ENCODE data around the gene OR2T27. TPM values are rescaled to one million over a fixed set of nuclear protein-coding genes. Genes with fewer than 3 reads are reported as not detected.
"Not testable (repeated sequence)": the region's sequence is repeated elsewhere in the genome, so short reads cannot be mapped to it uniquely, and the experiment has no call there.

OR2T27 gene
- total RNA-seq, 1 donor from 2014 or later: not detected

GRCh38 chr1:248686815-248687214 is 31.5 kb upstream of the OR2T27 start:
- TF ChIP-seq CTCF (IDR thresholded peaks at IDR 0.05; ENCODE audit: insufficient read depth, low read length, poor library complexity, severe bottlenecking): no peak
- H3K4me3 ChIP-seq (ENCODE audit: low read depth, low read length): no peak overlapping the region
- no peaks in the 10 kb centered on the region for H3K27me3 ChIP-seq (ENCODE audit: control insufficient read depth, insufficient read depth, low read length)
- H3K36me3 ChIP-seq (ENCODE audit: control insufficient read depth, insufficient read depth, low read length): no peaks in the 10 kb centered on the region
- DNase-seq (ENCODE audit: low read depth): no peak

GRCh38 chr1:248681651-248682050 is 26.3 kb upstream of the OR2T27 start:
- no peak for TF ChIP-seq CTCF (IDR thresholded peaks at IDR 0.05; ENCODE audit: insufficient read depth, low read length, poor library complexity, severe bottlenecking)
- Histone ChIP-seq H3K4me3 (ENCODE audit: low read depth, low read length) (no peak overlapping the region), H3K27me3 (ENCODE audit: control insufficient read depth, insufficient read depth, low read length) (no peaks in the 10 kb centered on the region), H3K36me3 (ENCODE audit: control insufficient read depth, insufficient read depth, low read length) (no peaks in the 10 kb centered on the region)
- DNase-seq (ENCODE audit: low read depth): no peak

GRCh38 chr1:248670003-248670402 is 14.7 kb upstream of the OR2T27 start:
- DNase-seq (ENCODE audit: low read depth): no peak
- Histone ChIP-seq H3K27me3 (ENCODE audit: control insufficient read depth, insufficient read depth, low read length) (no peaks in the 10 kb centered on the region), H3K4me3 (ENCODE audit: low read depth, low read length) (no peak overlapping the region), H3K36me3 (ENCODE audit: control insufficient read depth, insufficient read depth, low read length) (no peaks in the 10 kb centered on the region)
- TF ChIP-seq CTCF (IDR thresholded peaks at IDR 0.05; ENCODE audit: insufficient read depth, low read length, poor library complexity, severe bottlenecking): no peak

GRCh38 chr1:248663453-248664328 is 8.4 kb upstream of the OR2T27 start:
- not testable (repeated sequence) for H3K27me3 ChIP-seq (ENCODE audit: control insufficient read depth, insufficient read depth, low read length); DNase-seq (ENCODE audit: low read depth); H3K36me3 ChIP-seq (ENCODE audit: control insufficient read depth, insufficient read depth, low read length); H3K4me3 ChIP-seq (ENCODE audit: low read depth, low read length)

- H3K36me3 ChIP-seq (ENCODE audit: control insufficient read depth, insufficient read depth, low read length); DNase-seq (ENCODE audit: low read depth); H3K27me3 ChIP-seq (ENCODE audit: control insufficient read depth, insufficient read depth, low read length); H3K4me3 ChIP-seq (ENCODE audit: low read depth, low read length): not testable (repeated sequence)
Measured at GRCh38 chr1:248656797-248657196, 1.5 kb upstream of the OR2T27 start.

- DNase-seq (ENCODE audit: low read depth); H3K4me3 ChIP-seq (ENCODE audit: low read depth, low read length); H3K27me3 ChIP-seq (ENCODE audit: control insufficient read depth, insufficient read depth, low read length); H3K36me3 ChIP-seq (ENCODE audit: control insufficient read depth, insufficient read depth, low read length): not testable (repeated sequence)
Measured at GRCh38 chr1:248648770-248649536, 6.4 kb downstream of the OR2T27 start.

- not testable (repeated sequence) for H3K4me3 ChIP-seq (ENCODE audit: low read depth, low read length); DNase-seq (ENCODE audit: low read depth); H3K27me3 ChIP-seq (ENCODE audit: control insufficient read depth, insufficient read depth, low read length); H3K36me3 ChIP-seq (ENCODE audit: control insufficient read depth, insufficient read depth, low read length)
Measured at GRCh38 chr1:248645178-248645577, 10.2 kb downstream of the OR2T27 start, which contains the start of gene OR2T35. OR2T35 (minus strand) TSS chr1:248645278; CDS start chr1:248639258, 6,020 bp downstream.

- H3K4me3 ChIP-seq (ENCODE audit: low read depth, low read length); H3K27me3 ChIP-seq (ENCODE audit: control insufficient read depth, insufficient read depth, low read length); H3K36me3 ChIP-seq (ENCODE audit: control insufficient read depth, insufficient read depth, low read length); DNase-seq (ENCODE audit: low read depth): not testable (repeated sequence)
Measured at GRCh38 chr1:248642971-248643651, 12.2 kb downstream of the OR2T27 start.

- not testable (repeated sequence) for DNase-seq (ENCODE audit: low read depth); H3K27me3 ChIP-seq (ENCODE audit: control insufficient read depth, insufficient read depth, low read length); H3K36me3 ChIP-seq (ENCODE audit: control insufficient read depth, insufficient read depth, low read length); H3K4me3 ChIP-seq (ENCODE audit: low read depth, low read length)
Measured at GRCh38 chr1:248641583-248641982, 13.7 kb downstream of the OR2T27 start.

- not testable (repeated sequence) for H3K27me3 ChIP-seq (ENCODE audit: control insufficient read depth, insufficient read depth, low read length); H3K4me3 ChIP-seq (ENCODE audit: low read depth, low read length); H3K36me3 ChIP-seq (ENCODE audit: control insufficient read depth, insufficient read depth, low read length); DNase-seq (ENCODE audit: low read depth)
Measured at GRCh38 chr1:248640906-248641305, 14.4 kb downstream of the OR2T27 start.

GRCh38 chr1:248639652-248640051 is 15.7 kb downstream of the OR2T27 start:
- H3K36me3 ChIP-seq (ENCODE audit: control insufficient read depth, insufficient read depth, low read length); H3K27me3 ChIP-seq (ENCODE audit: control insufficient read depth, insufficient read depth, low read length); DNase-seq (ENCODE audit: low read depth); H3K4me3 ChIP-seq (ENCODE audit: low read depth, low read length): not testable (repeated sequence)
